NCI-H1048 (cell line): ENCODE measurements around the gene CRTC1.
A peak's percentile ranks its signal among the peaks of the same experiment; 100 is the strongest.

Experiments used
- DNase-seq: peaks from one replicate; lab custom pipeline; 2025; lab: John Stamatoyannopoulos, UW

CRTC1 gene, protein sequence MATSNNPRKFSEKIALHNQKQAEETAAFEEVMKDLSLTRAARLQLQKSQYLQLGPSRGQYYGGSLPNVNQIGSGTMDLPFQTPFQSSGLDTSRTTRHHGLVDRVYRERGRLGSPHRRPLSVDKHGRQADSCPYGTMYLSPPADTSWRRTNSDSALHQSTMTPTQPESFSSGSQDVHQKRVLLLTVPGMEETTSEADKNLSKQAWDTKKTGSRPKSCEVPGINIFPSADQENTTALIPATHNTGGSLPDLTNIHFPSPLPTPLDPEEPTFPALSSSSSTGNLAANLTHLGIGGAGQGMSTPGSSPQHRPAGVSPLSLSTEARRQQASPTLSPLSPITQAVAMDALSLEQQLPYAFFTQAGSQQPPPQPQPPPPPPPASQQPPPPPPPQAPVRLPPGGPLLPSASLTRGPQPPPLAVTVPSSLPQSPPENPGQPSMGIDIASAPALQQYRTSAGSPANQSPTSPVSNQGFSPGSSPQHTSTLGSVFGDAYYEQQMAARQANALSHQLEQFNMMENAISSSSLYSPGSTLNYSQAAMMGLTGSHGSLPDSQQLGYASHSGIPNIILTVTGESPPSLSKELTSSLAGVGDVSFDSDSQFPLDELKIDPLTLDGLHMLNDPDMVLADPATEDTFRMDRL

DNA sequence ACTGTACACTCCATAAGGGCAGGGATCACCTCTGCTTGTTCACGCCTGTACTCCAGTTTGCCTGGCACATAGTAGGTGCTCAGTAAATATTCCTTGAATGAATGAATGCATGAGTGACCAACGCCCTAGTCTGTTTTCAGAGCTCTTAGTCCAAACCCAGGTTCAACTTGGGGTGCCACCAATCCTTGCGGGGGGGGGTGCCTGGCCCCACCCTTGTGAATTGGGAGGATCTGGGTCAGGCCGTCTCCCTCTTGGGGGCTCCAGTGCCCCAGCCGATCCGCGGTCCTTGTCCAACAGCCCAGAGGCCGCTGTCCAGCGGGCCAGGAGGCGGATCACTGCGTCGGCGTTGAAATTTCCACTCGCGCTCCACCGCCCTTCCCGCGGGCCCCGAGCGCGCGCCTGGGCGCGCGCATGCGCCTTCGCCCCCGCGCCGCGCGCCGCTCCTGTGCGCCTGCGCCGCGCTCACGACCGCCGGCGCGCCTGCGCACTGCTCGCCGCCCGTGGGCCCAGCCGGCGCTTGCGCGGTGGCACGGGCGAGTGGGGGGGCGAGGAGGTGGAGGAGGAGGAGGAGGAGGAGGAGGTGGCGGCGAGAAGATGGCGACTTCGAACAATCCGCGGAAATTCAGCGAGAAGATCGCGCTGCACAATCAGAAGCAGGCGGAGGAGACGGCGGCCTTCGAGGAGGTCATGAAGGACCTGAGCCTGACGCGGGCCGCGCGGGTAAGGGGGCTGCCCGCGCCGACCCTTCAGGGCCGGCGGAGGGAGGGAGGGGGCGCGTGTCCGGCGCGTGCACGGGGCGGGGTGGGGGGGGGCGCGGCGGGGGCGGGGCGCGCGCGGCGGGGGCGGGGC lies at the start of gene CRTC1:
Gene CRTC1 (plus strand): TSS at position 572 of the 849 bp plus-strand sequence. CDS start 23 bp downstream, at position 595.
- peak; percentile 70 for DNase-seq

DNA sequence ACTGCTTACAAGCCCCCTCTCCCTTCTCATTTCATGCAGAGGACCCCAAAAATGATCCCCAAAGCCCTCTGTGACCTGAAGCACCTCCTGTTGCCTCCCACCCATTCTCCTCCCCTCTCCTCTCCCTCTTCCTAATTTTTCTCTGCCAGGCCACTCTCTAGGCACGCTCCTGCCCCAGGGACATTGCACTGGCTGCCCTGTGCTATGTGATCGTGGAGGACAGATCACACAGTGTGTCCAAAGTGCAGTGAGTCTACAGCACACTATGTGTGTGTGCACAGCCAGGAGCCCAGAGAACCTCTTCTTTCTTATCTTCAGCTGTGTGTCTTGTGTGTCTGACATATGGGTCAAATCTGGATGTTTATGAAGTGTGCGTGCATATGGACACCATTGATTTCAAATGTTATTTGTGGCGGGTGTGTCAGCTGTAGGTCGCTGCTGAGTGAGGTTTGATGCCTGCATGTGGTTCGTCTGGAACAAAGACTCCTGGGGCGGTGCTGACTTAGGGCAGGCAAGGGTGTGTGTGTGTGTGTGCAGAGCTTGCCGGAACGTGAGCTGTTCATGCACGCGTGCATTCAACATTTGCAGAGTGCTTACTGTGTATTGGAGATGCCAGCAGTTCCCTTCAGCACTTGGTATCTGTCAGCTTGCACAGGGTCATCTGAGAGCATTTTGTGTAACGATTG lies 48.7 kb upstream of the CRTC1 start:
- DNase-seq = no peak

DNA sequence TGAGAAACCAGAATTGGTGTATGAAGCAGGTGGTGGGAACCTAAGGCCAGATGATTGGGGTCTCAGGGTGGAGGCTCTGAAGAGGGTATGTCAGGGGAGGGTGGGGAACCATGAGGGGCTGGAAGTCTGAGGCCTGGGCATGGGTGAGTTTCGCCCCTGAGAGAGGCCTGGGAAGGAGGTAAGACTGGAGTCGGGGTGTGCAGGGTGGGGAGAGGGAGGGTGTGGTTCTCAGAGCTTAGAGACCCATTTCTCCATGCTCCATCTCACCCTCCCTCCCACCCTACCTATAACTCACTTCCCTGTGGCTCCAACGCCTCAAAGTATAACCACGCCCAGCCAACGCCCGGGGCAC lies 47.7 kb upstream of the CRTC1 start:
- DNase-seq = no peak

DNA sequence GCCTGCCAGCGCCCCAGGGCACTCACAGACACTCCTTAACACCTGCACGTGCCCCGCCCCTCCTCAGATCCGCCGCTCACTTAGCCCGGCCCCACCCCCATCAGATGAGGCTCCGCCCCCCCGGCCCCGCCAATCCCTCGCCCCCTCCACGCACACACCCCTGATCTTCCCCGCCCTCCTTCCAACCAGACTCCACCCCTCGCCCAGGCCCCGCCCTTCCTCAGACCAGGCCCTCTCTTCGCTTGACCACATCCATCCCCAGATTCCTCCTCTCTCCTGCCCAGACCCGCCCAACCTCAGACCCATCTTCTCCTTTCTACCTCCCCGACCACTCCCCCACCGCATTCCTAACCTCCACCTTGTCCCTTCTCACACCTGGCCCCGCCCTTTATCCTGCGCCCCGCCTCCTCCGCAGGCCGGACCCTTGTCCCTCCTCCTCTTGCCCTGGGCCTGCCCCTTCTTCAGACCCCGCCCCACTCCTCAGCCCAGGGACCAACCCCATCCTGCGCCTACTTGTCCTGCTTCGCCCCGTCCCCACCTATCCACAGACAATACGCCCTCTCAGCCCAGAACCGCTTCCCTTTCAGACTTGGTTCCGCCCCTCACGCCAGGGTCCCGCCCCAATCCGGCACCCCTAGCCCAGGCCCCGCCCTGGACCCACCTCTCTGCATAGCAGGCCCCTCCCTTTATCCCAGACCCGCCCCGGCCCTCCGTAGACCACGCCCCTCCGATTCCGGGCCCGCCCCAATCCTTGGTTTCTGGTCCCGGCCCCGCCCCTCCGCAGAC lies 47.1 kb upstream of the CRTC1 start:
- DNase-seq = peak; percentile 93

DNA sequence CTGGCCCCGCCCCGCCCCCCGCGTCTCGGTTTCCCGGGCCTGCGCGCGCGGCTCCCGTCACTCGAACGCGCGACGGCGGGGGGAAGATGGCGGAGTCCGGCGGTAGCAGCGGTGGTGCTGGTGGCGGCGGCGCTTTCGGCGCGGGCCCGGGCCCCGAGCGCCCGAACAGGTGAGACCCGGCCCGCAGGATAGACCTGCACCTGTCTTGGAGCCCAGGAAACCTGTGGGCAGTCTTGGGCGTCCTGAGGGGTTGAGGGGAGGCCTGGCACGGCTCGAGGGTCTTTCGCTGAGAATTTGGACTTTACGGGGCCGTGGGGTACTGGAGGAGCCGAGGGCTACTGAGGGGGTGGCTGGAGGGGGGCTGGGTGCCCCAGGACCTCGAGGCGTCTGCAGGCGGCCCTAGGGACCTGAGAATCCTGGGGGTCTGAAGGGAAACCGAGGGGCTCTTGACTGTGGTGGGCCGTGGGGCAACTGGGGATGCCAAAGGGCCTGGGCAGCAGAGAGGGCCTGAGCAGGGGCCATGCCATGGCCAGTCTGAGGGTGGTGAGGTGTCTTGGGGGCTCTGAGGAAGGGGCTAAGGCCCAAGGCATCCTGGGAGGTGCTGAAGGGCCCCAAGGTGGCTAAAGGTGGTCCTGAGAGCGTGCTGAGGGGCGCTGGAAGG lies 46.4 kb upstream of the CRTC1 start, which contains the start of gene KLHL26:
Gene KLHL26 (plus strand): TSS at position 60 of the 661 bp plus-strand sequence. CDS start 27 bp downstream, at position 87.
- DNase-seq = no peak

DNA sequence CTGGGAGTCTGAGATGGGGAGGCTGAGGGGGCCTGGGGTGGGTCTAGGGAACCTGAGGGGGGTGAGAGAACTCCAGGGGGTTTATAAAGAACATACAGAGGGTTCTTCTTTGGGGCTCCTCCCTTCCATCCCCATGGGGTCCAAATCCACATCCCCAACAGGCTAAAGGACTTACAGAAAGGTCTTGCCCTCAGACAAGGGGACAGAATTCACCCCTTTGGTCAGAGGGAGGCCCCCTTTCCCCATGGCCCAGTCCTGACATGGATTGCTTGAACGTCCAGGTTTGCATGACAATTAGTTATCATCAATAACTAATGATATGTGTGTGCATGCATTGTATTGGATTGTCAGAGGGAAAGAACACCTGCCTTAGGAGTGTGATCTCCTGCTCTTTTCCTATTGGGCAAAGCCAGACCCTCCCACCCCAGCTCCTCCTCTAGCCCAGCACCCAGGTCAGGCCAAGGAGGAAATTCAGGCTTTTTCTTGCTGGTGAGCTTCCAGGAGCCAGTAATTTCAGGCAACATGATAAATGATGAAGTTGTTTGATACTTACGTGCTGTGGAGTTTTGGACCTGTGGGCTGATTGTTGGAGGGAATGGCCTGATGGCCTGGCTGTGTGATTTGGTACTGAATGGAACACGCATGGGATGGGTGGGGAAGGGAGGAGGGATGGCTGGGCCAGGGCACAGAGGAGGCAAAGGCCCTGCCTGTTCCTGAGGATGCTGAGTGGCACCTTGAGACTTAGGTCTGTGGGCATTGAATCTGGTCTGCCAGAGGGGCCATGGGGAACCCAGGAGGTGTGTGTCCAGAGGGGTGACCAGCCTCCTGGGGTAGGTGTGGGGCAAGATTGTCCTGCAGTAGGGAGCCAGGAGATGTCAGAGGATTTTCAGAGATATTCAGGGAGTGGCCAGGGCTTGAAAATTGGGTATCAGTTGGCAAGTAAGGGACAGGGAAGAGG lies 45.5 kb upstream of the CRTC1 start:
- peak; percentile 37 for DNase-seq

DNA sequence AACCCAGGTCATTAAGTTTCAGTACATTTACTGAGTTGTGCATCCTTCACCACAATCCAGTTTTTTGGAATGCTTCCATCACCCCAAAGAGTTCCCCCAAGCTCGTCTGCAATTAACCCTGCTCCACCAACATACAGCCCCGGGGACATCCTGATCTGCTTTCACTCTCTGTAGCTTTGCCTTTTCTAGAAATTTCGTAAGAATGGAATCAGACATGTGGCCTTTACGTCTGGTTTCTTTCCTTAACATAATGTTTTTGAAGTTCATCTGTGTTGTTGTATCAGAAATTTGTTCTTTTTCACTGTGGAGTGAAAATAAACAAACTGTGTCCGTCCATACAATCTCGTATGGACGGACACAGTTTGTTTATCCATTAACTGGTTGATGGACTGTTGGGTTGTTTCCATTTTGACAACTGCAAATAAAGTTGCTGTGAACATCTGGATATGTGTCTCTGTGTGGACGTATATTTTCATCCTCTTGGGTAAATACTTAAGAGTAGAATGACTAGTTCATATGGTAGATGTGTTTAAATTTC lies 43.7 kb upstream of the CRTC1 start:
- no peak for DNase-seq

DNA sequence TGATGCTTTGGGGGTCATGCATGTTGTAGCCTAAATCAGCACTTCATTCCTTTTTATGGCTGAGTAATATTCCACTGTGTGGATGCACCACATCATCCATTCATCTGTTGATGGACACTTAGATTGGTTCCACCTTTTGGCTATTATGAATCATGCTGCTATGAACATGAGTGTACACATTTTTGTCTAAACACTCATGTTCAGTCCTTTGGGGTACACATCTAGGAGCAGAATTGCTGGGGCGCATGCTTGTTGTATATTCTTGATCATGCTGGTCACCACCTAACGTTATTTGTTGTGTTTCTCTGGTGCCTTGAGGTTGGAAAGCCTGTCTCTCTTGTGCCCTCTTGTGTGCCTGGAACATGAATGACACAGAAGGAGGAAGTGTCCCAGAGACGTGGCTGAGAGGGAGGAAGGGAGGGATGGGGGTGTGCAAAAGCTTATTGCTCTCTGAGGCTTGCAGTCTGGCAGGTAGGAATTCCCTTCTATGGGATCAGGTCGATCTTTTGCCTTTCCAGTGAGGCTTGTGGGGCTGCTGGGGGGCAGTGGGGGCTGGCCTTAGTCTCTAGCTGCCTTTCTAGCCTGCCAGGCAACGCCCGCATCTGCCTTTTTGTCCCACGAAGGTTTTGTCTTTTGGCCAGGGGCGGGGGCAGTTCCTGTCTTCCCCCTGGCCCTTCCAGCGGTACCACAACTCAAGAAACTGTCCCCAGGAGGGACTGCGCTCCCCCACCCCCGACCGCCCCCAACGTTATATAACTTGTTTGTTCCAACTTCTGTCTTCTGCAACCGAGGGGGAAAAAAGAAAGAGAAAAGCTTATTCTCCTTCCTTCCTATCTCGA lies 39.1 kb upstream of the CRTC1 start:
- no peak for DNase-seq

DNA sequence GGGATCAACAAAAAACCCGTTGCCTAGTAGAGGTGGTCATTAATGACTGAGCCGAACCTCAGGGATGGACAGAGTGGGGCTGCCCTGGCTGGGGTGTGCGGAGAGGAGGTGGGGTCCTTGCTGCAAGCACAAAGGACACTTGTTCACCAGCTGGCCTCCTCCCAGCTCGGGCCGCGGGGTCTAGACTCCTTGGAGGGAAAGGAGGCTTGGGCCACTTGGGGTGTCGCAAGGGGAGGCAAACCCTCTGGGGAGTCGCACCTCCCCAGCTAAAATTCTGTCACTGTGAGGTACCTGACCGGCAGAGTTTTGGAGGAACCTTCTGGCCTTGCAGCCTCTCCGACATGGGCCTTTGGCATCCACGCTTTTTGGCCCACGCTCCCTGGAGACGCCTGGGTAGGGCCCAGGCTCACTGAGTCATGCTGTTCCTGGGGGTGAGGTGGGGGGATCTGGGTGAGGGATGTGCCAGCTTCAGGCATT lies 38.4 kb upstream of the CRTC1 start:
- no peak for DNase-seq

DNA sequence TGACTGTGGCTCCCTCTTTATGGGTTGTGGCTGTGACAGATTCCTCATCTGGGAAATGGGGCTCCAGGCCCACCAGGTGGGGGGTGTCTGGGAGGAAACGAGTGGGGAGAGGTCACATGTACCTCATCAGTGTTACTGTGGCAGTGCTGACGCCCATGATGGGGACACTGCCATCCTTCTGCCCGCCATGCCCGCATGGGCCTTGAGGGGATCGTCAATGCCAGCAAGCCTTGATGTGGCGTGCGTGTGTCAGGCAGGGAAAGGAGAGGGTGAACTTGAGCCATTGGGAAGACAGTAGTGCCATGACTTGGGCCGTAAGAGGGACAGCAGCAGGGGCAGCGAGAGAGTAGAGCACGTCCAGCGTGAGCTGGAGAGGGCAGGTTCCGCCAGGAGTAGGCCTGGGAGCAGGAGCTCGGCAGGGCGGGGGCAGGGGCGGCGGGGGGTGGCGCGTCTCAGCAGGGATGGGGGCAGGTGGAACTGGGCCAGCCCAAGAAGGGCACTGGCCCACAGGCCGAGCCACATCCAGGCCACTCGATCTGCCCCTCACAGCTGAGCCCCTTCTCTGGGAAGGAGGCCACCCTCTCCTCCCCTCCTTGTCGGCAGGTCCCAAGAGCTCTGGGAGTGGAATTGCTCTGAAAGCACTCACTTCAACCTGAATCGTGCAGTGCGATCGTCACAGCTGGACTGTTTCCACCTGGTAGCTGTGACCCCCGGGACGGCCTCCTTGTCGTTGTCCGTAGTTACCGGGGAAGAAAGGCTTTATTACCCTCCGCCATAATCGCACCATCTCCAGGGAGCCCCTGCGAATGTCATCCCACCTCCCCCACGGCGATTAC lies 36.7 kb upstream of the CRTC1 start:
- no peak for DNase-seq

DNA sequence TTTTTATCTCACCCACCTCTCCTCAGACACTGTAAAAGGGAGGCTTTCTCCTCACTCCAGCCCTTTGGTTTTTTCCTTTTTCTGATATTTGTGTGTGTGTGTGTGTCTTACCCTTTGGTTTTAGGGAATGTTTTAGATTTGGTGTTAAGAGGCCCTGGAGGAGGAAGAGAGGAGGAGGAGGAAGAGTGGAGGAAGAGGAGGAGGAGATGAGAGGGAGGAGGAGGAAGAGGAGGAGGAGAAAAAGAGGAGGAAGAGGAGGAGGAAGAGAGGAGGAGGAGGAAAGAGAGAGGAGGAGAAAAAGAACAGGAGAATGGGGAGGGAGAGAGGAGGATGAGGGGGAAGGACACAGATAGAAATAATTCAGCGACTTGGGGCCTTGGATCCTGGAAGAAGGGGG lies 36.1 kb upstream of the CRTC1 start:
- DNase-seq = no peak

DNA sequence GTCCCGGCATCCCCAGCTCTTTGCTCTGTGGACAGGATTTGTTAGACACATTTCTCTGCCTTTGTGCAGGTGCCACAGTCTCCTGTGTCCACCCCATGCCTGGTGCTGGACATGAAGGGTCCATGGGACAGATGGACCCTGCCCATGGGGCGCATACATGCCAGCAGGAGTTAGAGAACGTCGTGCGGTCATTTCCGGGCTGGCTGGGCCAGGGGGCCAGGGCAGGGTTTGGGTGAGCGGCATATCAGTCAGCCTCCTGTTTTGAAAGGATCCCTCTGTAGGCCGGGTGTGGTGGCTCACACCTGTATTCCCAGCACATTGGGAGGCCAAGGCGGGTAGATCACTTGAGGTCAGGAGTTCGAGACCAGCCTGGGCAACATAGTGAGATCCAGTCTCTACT lies 35.7 kb upstream of the CRTC1 start:
- no peak for DNase-seq

DNA sequence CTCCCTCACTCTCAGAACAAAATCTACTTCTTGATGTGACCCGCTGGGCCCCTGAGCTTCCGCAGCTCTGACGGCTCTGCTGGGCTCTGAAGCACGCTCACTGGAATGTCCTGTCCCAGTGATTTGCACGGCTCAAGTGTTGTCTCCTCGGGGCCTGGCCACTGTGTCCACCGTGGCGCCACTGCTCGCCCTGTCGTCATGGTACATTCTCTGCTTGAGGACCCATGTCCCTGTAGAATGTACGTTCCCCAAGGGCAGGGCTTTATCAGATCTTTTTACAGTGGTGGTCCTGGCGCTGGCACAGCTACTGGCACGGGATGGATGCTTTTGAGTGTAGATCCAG lies 34.5 kb upstream of the CRTC1 start:
- DNase-seq = no peak

DNA sequence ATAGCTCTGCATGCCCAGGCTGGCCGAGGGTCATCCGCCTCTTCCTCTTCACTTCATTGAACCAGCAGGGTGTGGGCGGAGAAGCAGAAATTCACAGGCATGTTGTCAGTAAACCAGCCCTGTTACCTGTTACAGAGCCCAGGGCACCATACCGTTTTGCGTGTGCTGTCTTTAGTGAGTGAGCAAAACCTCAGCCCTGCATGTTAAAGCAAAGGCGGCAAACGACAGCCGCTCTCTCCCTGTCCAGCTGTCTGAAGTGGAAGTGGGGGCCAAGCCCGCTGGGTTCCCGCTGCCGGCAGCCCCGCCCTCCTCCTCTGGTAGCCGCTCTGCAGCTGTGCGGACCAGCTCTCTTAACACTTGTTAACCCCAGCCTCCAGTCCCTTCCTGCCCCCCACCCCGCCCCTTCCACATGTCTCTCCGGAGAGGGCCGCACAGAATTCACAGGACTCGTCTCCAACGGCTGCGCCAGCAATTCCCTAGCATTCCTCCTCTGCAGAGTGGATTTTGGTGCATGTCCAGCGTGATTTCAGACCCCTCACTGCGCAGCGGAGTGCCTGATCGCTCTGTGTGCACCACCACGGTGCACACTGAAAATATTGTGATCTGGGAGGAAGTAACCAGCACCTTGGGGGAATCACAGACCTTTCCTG lies 34.0 kb upstream of the CRTC1 start:
- no peak for DNase-seq

DNA sequence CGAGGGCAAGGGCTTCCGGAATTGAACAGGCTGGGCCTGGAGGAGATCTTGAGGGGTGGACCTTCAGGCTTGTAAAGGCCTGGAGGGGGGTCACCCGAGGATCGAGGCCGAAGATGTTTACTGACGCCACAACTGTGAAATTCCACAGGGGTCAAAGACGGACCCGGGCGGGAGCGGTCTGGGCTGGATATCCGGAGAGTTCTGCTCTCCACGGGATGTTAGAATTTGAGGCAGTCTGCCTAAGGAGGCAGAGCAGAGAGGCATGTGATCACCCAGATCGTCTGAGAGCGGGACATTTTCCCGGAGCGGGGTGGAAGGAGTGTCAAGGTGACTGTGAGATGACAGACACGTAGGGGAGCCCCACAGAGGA lies 33.5 kb upstream of the CRTC1 start:
- DNase-seq = no peak

DNA sequence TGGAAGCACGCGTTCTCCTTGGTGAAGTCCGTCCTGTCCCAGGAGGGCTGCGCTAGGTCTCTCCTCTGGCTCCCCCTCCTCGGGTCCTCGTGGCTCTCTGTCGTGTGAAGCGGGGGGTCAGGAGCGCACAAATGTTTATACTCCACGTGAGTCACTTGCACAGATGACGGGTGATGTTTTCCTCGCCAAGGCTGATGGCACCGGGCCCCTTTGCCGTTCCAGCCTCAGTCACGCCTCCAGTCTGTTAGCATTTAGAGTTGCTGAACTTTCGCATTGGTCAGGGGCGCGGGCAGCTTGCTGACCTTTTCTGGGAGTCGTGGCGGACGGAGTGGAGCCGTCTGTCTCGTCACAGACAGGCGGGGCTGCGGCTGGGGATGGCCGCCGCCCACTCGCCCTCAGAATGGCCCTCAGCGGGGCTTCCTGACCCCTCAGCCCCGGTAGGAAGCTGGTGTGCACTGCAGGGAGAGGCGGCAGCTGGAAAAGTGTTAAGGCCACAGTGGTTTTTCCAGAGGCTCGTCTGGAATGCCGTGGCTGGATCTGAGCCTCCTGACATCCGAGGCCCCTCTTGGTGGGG lies 32.9 kb upstream of the CRTC1 start:
- DNase-seq = no peak

DNA sequence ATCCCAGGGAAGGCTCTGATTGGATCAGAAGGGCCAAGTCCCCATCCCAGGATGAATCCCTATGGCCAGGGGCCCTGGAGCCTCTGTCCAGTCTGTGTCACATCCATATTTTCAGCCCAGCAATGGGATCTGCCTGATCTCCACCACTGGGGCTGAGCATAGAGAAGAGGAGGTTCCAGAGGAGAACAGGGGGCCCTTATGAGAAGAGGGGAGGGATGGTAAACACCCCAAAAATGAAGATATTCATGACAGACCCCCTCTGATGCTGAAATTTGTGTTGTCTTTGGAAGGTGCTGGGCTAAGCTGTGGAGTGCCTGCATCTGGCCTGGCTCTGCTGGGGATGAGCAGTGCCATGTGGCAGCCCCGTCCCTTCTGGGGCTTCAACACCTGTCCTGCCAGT lies 32.2 kb upstream of the CRTC1 start:
- no peak for DNase-seq
